GM18870 (cell line): ENCODE data around the gene CCDC85B.
"Not testable (repeated sequence)": the region's sequence is repeated elsewhere in the genome, so short reads cannot be mapped to it uniquely, and the experiment has no call there.

Experiments
- ATAC-seq: cut with Tn5 transposase; IDR thresholded peaks from one replicate; pipeline ENCODE4 v1.9.1; 2021; ENCODE audit warnings: moderate library complexity; ENCODE audit not compliant: unreplicated experiment

The CCDC85B gene

DNA sequence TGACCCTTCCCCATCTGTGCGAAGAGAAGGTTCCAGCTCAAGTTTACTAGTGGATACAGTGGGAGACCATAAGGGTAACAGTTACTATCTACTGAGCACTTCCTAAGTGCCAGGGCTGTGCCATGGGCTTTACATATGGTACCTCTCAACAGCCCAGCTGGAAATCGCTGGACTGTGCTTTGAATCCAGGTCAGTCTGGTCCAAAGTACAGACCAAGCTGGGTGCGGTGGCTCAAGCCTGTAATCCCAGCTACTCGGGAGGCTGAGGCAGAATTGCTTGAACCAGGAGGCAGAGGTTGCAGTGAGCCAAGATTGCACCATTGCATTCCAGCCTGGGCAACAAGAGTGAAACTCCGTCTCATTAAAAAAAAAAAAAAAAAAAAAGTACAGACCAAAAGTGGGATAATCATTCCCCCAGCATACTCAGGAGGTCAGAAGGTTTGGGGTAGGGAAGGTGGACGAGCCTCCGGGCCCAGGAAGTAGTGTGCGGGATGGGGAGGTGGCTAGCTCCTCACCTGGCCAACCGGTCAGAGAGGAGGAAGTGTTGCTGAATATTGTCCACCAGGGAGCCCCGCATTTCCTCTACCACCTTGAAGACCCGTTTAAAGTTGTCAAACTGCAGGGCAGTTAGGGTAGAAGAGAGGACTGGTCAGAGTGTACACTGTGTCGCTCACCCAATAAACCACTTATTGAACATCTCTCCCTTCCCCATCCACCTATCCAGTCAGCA lies 4.5 kb upstream of the CCDC85B start:
- no peak for ATAC-seq

DNA sequence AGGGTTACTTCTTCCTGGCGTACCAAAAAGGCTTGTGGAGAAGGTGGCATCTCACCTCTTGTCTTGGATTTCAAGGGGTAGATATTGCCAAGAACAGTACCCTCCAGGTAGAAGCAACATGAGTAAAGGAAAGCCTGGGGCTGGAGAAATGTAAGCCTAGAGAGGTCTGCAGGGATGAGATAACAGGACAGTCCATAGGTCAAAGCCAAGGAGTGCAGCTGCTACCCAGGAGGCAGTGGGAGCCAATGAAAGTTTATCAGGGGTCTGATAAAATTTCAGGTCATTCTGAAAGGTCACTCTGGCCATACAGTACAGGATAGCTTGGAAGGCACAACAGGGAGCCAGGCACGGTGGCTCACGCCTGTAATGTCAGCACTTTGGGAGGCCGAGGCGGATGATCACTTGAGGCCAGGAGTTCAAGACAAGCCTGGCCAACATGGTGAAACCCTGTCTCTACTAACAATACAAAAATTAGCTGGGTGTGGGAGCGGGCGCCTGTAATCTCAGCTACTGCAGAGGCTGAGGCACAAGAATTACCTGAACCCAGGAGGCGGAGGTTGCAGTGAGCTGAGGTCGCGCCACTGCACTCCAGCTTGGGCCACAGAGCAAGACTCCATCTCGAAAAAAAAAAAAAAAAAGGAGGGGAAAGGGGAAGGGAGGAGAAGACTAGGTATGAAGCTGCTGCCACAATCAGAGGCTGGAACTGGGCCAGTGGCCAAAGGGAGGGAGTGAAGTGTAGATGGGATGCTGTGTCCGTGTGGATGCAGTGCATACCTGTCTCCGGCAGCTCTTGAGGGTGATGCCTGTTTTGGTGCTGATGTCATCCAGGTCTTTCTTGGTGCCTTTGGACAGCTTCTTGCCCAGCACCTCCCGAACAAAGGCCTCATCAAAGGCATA lies 3.4 kb upstream of the CCDC85B start:
- ATAC-seq: no peak

DNA sequence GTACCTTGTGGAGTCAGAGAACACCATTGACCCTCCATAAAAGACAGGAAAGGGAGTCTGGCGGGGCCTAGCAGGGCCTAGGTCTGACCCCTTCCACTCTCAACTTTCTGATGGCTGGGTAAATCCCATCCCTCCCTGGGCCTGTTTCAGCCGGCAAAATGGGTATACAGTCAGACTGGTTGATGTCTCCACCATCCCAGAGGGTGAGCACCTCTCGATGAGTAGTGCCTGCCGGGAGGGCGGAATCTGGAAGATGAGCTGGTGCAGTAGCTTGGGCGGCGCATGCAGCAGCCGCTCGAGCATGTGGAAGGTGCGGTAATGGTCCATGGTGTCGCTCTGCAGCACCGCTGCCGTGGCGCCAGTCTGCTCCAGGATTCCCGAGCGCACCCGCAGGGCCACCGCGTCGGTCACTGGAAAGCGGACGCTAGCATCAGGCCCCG lies 2.7 kb upstream of the CCDC85B start:
- ATAC-seq: no peak

DNA sequence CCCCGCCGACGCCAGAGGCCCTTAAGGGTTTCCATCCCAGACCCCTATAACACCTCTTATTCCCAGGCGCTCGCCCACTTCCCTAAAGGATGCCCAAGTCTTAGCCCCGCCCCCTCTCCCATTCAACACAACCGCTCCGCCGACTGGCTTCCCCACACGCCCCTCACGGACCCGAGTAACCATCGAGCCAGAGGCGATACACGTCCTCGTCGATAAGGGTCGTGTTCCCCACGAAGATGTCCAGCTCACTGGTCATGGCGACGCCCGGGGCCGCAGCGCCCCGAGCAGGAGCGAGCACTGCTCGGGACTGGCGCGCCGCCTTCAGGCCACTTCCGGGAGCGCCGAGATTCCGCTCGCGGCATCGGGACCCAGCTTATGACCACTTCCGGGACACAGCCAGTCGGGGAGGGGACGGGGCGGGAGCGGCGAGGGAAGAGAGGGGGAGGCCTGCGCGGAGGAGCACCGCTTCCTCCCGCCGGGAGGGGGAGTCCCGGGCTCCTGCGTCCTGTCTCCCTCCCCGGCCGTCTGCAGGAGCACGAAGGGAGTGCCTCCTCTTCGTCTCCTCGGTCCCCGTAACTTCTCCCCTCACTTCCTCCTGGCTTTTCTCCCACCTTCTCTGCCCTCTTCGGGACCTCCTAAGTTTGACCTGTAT lies 2.2 kb upstream of the CCDC85B start, which contains the start of gene FIBP:
Gene FIBP, minus strand, starts transcription at position 309 of the 652 bp plus-strand sequence. Its CDS starts 53 bp downstream, at position 256.
- no peak for ATAC-seq

DNA sequence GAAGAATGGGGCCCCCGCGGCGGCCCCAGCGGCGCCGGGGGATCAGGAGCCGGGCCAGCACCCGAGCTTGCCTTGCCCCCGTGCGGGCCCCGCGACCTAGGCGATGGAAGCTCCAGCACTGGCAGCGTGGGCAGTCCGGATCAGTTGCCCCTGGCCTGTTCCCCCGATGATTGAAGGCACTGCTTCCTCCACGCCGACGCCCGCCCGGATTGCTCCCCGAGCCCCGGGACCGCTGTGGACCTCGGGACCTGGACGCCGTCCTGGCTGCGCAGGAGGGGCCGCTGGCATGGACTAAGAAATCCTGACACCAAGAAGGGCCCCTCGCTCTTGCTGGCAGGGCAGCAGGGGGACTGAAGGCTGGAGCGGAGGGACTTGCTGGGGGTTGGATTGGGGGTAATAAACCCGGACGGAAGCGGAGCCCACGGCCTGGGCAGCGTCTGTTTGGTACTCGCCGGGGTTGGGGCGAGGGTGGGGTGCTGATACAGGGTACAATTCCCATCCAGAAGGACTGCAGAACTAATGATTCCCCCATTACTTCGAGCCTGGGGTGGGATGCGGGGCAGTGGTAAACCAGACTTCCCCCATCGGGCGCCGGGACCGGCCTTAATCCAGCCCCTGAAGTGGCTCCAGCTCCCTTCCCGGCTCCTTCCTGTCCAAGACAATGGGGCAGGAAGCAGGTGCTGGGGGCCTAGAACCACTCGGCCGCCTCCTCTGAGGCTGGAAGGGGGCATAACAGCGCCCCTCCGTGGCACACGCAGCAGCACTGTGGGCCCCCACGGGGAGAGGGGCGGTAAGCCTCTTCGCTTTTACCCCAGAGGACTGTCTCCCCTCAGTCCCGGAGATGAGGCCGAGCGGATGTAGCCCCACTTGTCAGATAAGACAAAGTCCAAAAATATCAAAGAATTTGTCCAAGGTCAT lies 1.0 kb downstream of the CCDC85B start:
- ATAC-seq: no peak

DNA sequence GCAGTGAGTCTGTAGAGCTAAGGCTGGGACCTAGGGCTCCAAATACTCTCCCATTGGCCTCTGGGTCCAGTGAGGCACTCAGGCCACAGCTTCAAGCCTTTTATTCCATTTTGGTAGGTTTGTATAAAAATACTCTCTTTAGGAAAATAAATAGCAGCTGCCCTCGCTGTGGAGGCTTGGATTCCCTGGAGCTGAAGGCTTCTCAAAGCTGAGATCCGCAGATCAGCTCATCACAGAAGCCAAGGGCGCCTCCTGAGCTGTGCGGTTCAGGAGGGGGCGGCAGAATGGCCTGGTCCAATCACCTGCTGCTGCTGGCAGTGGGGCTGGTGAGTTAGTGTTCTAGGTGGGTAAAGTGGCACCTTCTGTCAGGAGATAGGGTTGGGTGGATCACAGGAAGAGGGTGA lies 1.7 kb downstream of the CCDC85B start:
- not testable (repeated sequence) for ATAC-seq

DNA sequence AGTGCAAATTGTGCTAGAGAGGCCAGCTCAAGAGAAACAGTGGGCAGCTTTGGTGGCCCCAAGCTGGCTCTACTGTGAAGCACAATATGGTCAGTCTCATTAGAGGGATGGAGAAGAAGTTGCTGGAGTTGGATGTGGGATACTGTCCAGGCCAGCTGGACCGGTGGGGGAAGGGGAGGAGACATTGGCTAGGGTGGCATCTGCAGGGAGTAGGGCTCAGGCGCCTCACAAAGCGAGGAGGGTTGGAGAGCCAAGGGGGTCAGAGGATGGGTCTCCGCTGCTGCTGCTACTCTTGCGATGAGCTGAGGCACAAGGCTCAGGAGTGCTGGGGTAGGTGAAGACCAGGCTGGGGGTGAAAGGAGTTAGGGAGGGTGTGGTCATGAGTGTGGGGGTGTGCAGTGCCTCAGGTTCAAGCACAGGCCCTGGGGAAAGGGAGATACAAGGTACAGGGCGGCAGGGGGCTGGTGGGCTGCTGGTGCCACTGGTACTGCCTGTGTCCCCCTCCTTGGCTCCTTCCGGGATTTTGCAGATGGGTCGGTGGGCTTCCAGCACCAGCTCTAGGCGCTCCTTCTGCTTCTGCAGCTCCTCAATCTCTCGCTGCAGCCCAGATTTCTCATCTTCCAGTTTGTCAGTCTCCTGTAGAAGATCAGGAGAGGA lies 2.3 kb downstream of the CCDC85B start:
- ATAC-seq: no peak

DNA sequence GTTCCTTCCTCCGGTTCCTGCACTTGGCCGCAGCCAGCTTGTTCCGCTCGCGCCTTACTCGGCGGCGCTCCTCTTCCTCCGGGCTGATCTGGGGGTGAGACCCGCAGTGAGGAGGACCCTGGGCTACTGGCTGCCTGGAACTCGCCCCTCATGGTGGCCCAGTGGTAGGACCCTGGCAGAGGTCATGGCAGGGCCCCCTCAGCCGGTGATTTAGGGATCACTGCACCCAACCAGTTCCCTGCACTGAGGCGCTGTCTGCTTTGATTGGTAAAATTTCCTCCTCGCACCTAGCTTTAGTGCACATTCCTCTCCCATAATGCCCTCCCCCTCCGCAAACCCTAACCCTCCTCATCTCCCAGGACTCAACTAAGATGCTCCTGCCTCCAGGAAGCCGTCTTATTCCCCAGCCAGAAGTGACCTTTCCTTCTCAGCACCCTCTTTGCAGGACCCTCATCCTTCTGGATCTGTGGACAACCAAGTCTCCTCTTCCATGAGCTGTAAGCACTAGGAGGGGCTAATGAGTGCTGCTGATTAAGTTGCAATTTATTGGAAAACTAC lies 3.6 kb downstream of the CCDC85B start:
- no peak for ATAC-seq

DNA sequence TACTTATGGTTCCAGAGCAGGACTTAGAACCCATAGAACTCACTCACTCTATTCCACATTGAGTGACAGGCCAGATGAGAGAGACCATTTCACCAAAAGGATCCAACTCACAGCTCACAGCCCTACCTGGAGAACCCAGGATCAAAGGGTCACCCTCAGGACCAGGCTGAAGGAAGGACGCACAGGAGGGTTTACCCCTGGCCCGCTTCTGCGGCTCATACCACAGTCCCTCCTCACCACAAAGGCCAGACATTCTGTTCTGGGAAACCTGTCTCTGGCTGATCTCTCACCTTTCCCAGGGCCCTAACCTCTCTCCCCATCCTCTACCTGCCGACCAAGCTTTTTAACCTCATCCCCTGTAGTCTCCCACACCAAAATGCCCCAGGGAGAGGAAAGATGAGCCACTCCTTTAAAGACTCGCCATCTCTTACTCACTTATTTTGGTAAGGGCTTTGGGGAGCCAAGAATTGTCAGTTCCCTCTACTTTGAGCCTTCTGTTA lies 5.1 kb downstream of the CCDC85B start:
- no peak for ATAC-seq

DNA sequence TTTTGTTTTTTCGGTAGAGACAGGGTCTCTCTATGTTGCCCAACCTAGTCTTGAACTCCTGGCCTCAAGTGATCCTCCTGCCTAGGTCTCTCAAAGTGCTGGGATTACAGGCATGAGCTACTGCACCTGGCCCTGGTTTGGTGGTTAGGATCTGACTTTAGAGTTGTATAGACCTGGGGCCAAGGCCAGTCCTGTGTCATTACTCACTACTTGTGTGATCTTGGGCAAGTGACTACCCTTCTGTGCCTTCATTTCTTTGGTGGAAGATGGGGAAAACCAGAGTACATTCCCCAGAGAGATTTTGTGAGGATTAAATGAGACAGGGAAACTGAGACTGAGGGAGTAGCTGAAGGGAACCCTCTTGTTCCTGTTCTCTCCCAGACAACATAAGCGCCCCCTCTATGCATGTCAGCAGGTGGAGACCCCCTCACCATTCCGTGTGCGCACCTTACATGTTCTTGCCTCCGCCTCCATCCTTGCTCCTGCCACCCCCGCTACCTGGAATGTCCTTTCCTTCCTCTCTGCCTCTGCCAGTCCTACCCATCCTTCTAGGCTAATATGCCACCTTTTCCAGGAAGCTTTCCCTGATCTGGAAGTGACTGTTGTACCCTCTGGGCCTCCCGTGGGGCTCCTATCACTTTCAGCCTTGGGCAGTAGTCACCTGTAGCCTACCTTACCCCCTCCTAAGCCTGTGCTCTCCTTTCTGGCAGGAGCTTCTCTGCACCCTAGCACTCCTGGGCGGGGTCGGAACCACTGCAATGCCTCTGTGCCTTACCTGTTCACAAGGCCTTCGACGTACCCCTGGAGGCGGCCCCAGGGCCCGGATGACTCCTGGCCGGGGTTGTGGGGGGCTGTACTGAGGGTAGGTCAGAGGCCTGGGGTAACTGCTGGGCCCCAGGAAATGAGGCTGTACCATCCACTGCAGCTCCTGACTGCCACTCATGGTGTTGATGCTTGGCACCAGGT lies 5.8 kb downstream of the CCDC85B start:
- ATAC-seq: no peak

DNA sequence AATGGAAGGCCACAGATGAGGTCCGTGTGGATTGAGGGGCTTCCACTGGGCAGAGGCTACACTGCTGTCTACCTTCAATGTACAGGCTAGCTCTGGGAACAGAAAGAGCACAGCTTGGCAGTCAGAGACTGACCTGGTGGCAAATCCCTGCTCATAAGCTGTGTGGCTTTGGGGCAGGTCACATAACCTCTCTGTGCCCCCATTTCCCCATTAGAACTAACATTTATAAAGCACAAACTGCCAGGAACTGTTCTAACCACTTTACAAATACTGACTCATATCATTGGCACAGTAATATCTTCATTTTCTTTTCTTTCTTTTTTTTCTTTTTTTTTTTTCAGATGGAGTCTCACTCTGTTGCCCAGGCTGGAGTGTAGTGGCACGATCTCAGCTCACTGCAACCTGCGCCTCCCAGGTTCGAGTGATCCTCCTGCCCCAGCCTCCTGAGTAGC lies 6.6 kb downstream of the CCDC85B start:
- ATAC-seq: no peak

DNA sequence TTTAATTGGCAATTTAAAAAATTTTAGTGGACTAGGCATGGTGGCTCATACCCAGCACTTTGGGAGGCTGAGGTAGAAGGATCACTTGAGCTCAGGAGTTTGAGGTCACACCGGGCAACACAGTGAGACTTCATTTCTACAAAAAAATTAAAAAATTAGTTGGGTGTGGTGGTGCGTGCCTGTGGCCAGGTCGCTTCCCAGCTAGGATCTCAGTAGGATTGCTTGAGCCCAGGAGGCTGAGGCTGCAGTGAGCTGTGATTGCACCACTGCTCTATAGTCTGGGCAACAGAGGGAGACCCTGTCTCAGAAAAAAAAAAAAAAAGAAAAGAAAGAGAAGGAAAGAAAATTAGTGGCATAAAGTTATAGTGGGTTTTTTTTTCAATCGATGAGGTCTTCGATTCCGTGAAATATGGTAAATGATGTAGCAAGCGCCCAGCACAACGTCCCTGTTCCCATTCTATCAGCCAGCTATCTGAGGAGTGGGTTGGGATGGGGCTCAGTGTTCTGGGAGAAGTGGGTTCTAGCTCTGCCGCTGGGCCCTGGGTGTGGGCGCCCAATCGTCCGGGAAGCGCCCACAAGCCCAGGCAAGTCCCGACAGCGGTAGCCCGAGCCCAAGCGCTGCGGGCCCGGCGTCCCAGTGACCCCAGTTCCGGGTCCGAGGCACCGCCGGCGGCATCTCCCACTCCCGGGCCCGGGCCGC lies 8.3 kb downstream of the CCDC85B start:
- ATAC-seq: no peak

DNA sequence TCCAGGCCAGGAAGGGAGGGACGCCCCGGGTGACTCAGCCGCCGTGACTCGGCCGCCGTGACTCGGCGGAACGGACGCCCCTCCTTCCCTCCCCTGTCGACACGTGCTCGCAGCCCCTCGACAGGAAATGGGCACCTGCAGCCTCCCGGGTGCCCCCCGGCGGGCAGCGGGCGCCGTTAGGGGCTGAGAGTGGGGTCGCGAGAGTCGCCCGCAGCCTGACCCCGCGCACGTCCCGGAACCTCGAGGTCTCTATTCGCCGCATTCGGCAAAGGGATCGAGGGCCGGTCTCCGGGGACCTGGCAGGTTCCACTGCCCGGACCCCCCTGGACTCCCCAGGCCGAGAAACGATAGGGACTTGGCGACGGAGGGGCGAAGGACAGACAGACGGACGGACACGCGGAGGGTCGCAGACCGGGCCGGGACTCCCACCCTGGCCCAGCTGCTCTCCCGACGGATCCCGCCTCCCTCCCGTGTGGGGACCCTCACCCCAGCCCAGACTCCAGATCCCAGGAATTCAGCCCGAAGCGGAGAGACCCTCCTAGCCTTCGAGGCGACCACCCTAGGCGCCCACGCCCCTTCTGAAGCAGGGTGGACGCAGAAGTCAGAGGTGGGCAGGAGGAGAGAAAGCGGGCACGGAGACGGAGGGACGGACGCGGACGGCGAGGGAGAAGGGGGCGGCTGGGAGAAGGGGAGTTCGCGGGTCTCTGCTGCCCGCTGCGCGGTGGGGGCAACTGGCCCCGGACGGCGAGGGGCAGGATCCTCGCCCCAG lies 9.1 kb downstream of the CCDC85B start:
- no peak for ATAC-seq

DNA sequence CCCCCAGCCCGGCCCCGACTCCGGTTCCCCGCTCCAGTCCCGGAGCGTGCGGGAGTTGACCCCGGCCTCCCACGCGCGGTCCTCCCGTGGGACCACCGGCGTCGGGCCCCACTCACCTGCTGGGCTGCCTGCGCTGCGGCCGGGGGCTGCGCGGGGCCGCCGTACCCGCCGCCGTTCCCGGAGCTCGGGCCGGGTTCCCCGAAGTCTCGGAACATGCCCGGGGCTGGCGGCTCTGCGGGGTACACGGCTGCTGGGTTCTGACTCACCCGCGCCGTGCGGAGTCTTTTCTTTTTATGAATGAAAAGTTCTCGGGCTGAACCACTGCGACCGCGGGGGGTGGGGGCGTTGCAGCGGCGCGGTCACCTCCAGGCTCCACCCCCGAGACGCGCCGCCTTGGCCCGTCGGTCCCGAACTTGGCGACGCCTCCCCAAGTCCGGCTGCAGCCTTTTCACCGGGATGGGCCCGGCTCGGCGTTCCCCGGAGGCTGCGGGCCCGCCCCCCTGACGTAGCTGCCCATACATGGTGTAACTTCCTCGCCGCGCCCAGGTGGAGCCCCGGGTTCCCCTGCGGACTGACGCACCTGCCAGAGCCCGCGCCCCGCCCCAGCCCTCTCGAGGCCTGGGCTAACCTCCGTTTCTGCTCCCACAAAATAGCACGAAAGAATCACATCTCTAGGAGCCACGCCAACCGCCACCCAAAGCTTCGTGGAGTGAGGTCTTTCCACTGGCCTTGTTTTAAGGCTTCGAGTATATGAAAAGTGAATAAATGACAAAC lies 9.8 kb downstream of the CCDC85B start, which contains the start of gene FOSL1:
Gene FOSL1, minus strand, starts transcription at position 264 of the 774 bp plus-strand sequence. Its CDS starts 49 bp downstream, at position 215.
- ATAC-seq: no peak

DNA sequence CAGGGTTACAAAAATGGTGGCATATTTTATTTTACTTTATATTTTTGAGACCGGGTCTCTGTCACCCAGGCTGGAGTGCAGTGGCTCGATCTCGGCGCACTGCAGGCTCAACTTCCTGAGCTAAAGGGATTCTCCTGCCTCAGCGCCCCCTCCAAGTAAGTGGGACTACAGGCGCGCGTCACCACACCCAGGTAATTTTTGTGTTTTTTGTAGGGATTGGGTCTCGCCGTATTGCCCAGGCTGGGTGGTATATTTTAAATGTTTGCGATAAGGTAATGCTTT lies 10.4 kb downstream of the CCDC85B start:
- no peak for ATAC-seq

DNA sequence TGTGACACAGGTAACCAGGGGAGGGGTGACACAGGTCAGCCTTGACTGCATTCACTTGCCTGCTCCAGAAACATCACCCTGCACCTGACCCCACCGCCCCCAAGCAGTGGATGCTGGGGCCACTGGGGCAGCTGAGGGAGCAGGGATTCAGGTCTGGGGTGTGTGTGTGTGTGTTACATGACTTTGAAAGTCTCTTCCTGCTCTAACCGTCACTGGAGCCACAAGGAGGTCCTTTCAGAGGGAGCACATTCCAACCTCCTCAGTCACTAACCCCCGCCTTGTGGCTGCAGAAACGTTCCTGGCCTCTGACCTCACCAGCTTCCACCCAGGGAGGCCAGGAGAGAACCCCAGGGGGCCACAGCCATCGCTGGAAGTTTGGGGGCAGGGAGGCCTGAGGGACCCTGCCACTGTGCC lies 12.6 kb downstream of the CCDC85B start:
- no peak for ATAC-seq
